ENCODE data around the gene STK35. TPM values are rescaled to one million over a fixed set of nuclear protein-coding genes. Genes with fewer than 3 reads are reported as not detected.

Gene STK35
- total RNA-seq, 4 donors from 2014 or later, result 24.3 to 39.6 (median 36.3) TPM

- no peak overlapping the region for H3K27ac ChIP-seq
- TF ChIP-seq POLR2A (IDR thresholded peaks at IDR 0.05) (no peak), CTCF (IDR thresholded peaks at IDR 0.05) (no peak)
- no peak for DNase-seq
- peaks cover 0 to 5% (median 0%) of the 10 kb centered on the region in 3 donors for H3K36me3 ChIP-seq
- no peak overlapping the region for H3K4me3 ChIP-seq
- no peaks in the 10 kb centered on the region for H3K27me3 ChIP-seq
- no peaks in the 10 kb centered on the region for H3K9me3 ChIP-seq
- peaks cover 0 to 11% (median 0%) of the 10 kb centered on the region in 4 donors for H3K4me1 ChIP-seq
These were observed 29.7 kb downstream of the STK35 start for GRCh38 chr20:2131366-2131765.

GRCh38 chr20:2132461-2132901, 30.9 kb downstream of the STK35 start:
- Histone ChIP-seq H3K4me1 (peaks cover 0 to 11% (median 0%) of the 10 kb centered on the region in 4 donors), H3K36me3 (peaks cover 0 to 5% (median 0%) of the 10 kb centered on the region in 3 donors), H3K27ac (no peak overlapping the region), H3K9me3 (no peaks in the 10 kb centered on the region), H3K4me3 (no peak overlapping the region), H3K27me3 (no peaks in the 10 kb centered on the region)
- no peak for DNase-seq
- TF ChIP-seq CTCF (IDR thresholded peaks at IDR 0.05) (no peak), POLR2A (IDR thresholded peaks at IDR 0.05) (no peak)

GRCh38 chr20:2133318-2134183, 31.9 kb downstream of the STK35 start:
- no peak for DNase-seq
- TF ChIP-seq POLR2A (IDR thresholded peaks at IDR 0.05), result no peak
- no peak for TF ChIP-seq CTCF (IDR thresholded peaks at IDR 0.05)
- H3K9me3 ChIP-seq, result no peaks in the 10 kb centered on the region
- no peak overlapping the region for H3K4me3 ChIP-seq
- H3K4me1 ChIP-seq, result peaks cover 0 to 11% (median 0%) of the 10 kb centered on the region in 4 donors
- H3K27me3 ChIP-seq, result no peaks in the 10 kb centered on the region
- H3K27ac ChIP-seq, result peak overlapping the region in 2 of 4 donors; percentile 8 to 49
- no peaks in the 10 kb centered on the region for H3K36me3 ChIP-seq

GRCh38 chr20:2135013-2135412, 33.4 kb downstream of the STK35 start:
- no peak overlapping the region for H3K27ac ChIP-seq
- TF ChIP-seq POLR2A (IDR thresholded peaks at IDR 0.05) (no peak), CTCF (IDR thresholded peaks at IDR 0.05) (no peak)
- H3K9me3 ChIP-seq, result no peaks in the 10 kb centered on the region
- H3K27me3 ChIP-seq, result no peaks in the 10 kb centered on the region
- peaks cover 0 to 11% (median 0%) of the 10 kb centered on the region in 4 donors for H3K4me1 ChIP-seq
- no peak for DNase-seq
- no peak overlapping the region for H3K4me3 ChIP-seq
- H3K36me3 ChIP-seq, result no peaks in the 10 kb centered on the region

- no peaks in the 10 kb centered on the region for H3K36me3 ChIP-seq
- no peak overlapping the region for H3K4me3 ChIP-seq
- peaks cover 0 to 11% (median 0%) of the 10 kb centered on the region in 4 donors for H3K4me1 ChIP-seq
- no peak for TF ChIP-seq POLR2A (IDR thresholded peaks at IDR 0.05)
- no peak for TF ChIP-seq CTCF (IDR thresholded peaks at IDR 0.05)
- no peak overlapping the region for H3K27ac ChIP-seq
- no peak for DNase-seq
- H3K27me3 ChIP-seq, result no peaks in the 10 kb centered on the region
- H3K9me3 ChIP-seq, result no peaks in the 10 kb centered on the region
These were observed 34.6 kb downstream of the STK35 start for GRCh38 chr20:2136275-2136674.

All from Peyer's patch (tissue), 4 donors.